ENCODE results near the gene ALPG.
"Not testable (repeated sequence)": the region's sequence is repeated elsewhere in the genome, so short reads cannot be mapped to it uniquely, and the experiment has no call there.

ALPG gene

GRCh38 chr2:232376713-232377112 lies 29.9 kb upstream of the ALPG start:
- no peak overlapping the region for H3K4me3 ChIP-seq (ENCODE audit: low read depth, low read length)

GRCh38 chr2:232377319-232377718 lies 29.3 kb upstream of the ALPG start:
- H3K4me3 ChIP-seq (ENCODE audit: low read depth, low read length): no peak overlapping the region

- H3K4me3 ChIP-seq (ENCODE audit: low read depth, low read length): no peak overlapping the region
These were observed 28.6 kb upstream of the ALPG start for GRCh38 chr2:232377841-232378734.

DNA sequence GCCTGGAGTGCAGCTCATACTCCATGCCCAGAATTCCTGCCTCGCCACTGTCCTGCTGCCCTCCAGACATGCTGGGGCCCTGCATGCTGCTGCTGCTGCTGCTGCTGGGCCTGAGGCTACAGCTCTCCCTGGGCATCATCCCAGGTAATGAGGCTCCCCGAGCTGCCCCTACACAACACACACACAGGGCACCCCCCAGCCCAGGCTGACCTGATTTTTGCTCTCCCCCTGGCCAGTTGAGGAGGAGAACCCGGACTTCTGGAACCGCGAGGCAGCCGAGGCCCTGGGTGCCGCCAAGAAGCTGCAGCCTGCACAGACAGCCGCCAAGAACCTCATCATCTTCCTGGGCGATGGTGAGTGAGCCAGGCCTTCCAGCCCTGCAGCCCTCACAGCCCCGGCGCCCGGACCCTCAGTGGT lies 27.9 kb upstream of the ALPG start, which contains the start of gene ALPP:
TSS of gene ALPP (plus strand) at position 17 of the 417 bp plus-strand sequence. CDS start at position 69, 52 bp downstream.
- H3K4me3 ChIP-seq (ENCODE audit: low read depth, low read length): not testable (repeated sequence)

- not testable (repeated sequence) for H3K4me3 ChIP-seq (ENCODE audit: low read depth, low read length)
These were observed 26.7 kb upstream of the ALPG start for GRCh38 chr2:232379610-232380590.

GRCh38 chr2:232381204-232382031 lies 25.2 kb upstream of the ALPG start:
- not testable (repeated sequence) for H3K4me3 ChIP-seq (ENCODE audit: low read depth, low read length)

DNA sequence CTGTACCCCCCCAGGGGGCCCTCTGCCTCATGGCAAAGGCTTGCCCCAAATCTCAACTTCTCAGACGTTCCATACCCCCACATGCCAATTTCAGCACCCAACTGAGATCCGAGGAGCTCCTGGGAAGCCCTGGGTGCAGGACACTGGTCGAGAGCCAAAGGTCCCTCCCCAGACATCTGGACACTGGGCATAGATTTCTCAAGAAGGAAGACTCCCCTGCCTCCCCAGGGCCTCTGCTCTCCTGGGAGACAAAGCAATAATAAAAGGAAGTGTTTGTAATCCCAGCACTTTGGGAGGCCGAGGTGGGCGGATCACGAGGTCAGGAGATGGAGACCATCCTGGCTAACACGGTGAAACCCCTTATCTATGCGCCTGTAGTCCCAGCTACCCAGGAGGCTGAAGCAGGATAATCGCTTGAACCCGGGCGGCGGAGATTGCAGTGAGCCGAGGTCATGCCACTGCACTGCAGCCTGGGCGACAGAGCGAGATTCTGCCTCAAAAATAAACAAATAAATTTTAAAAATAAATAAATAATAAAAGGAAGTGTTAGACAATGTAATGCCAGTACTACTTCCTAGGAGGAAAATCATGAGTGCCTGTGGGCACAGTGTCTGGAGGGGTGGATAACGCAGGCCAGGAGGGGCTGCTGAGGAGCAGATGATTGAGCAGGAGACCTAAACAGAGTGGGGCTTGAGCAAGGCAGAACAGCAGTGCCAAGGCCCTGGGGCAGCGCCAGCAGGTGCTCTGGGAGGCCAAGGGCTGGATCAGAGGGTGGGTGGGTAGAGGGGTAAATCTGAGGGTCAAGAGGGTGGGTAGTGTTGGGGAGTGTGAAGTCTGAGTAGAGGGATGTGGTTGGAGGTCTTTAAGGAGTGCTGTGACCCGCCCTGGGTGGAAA lies 24.1 kb upstream of the ALPG start:
- H3K4me3 ChIP-seq (ENCODE audit: low read depth, low read length): no peak overlapping the region

- no peak overlapping the region for H3K4me3 ChIP-seq (ENCODE audit: low read depth, low read length)
These were observed 22.2 kb upstream of the ALPG start for GRCh38 chr2:232384466-232384865.

GRCh38 chr2:232385058-232385457 lies 21.6 kb upstream of the ALPG start:
- H3K4me3 ChIP-seq (ENCODE audit: low read depth, low read length): not testable (repeated sequence)

DNA sequence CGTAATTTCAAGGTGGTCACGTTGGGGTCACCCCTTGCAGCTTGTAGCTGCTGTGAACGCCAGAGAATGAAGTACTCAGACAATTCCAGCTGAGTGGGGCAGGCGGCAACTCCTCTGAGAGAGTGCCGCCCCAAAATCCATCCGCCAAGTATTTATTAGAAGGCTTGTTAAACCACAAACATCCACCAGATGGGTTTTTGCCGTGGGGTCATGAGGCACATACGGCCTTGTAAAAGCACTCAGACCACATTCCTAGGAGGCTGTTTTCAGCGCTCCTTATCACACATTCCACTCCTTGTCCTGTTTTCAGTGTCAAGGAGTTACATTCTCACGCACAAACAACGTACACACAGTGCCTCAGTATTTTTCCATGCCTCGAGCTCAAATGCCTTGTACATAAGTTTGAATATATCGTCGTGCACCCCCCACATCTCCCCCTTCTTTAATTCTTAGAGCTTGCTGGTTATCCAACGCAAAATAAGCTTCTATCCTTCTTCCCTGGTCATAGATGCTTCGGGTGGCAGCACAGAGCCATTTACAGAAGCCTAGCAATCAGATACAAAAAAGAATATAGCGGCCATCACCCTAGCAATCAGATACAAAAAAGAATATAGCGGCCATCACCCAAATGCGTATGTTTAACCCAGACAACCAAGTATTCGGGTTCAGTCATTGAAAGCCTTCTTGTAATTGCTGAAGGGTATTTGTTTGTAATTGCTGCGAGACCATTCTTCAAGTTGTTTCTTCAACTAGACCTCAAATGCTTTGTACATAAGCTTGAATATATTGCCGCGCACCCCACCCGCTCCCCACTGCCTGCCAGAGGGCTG lies 20.8 kb upstream of the ALPG start:
- peak overlapping the region; percentile 42 for H3K4me3 ChIP-seq (ENCODE audit: low read depth, low read length)

DNA sequence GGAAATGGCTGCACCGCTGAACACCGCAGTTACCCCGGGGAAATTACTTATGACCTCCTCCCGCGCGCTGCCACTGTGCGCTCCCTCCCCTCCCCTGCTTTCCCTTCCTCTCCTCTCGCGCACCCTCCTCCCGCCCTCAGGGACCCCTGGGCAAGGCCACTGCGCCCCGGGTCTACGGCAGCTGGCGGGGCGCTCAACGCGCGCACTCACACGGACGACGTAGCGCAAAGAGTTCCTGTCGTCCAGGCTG lies 20.2 kb upstream of the ALPG start:
- peak overlapping the region; percentile 42 for H3K4me3 ChIP-seq (ENCODE audit: low read depth, low read length)

- peak overlapping the region; percentile 42 for H3K4me3 ChIP-seq (ENCODE audit: low read depth, low read length)
These were observed 19.7 kb upstream of the ALPG start for GRCh38 chr2:232386740-232387450.

DNA sequence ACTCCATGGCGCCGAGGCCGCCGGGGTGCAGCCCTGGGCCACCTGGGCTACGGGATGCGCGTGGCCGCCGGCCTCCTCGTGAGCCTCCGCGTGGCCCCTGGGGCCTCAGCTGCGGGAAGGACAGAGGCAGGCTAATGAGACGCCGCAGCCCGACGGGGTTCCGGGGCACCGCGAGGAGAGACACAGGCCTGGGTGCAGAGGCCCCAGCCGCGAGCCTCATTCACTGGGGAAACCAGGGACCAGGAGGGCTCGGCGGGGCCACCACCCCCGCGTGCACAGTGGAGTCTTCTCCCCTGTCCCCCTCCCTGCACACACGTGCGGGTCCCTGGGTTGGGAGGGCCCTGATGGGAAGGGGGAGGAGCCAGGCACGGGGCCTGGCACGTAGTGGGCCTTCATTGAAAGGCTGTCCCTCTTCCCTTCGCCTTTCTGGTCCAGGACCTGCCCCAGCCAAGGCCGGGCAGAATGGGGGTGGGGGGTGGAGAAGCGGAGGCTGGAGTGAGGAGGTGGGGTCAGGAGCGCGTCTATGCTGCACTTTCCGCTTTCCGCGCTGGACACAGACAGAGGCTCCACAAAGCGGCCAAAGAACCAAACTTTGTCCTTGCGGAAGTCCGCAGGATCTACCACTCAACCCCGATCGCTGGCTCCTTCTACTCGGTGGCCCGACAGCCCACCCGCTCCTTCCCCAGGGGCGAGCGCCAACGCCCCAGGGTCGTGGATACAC lies 19.0 kb upstream of the ALPG start:
- peak overlapping the region; percentile 42 for H3K4me3 ChIP-seq (ENCODE audit: low read depth, low read length)

GRCh38 chr2:232388324-232388891 lies 18.2 kb upstream of the ALPG start:
- H3K4me3 ChIP-seq (ENCODE audit: low read depth, low read length): peak overlapping the region; percentile 24

DNA sequence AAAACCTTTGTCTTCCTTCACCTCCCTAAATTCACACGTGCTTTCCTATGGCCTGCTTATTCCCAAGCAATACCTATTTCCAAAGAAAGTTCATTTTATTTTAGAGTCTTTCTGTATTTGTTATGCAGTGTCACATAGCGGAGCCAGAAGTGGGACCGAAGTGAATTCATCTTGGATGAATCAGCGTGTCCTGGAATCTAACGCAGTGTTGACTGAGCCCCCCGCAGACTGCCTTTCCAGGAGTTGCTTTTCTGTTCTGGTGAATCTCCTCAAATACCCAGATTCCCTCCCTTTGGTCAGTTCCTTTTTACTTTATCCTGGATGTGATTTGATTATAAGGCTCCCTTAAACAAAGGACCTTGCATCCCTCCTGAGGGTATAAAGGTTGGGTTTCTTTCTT lies 17.3 kb upstream of the ALPG start:
- no peak overlapping the region for H3K4me3 ChIP-seq (ENCODE audit: low read depth, low read length)

DNA sequence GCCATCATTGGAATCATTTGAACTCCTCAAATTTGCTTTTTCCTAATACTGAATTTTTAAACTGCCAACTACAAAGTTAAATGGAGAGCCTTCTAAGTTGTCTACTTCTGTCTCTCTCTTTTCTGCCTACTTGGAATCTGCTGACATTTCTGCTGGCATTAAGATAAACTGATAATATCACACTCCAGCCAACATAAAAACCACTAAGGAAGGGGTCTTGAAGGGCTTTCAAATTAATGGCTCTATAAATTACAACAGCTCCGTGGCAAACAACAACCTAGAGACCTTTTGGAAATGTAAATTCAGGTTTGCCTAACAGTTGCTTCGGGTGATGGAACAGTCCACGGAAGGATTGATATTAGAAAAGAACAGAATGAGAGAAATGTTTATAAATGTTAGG lies 16.0 kb upstream of the ALPG start:
- H3K4me3 ChIP-seq (ENCODE audit: low read depth, low read length): no peak overlapping the region

DNA sequence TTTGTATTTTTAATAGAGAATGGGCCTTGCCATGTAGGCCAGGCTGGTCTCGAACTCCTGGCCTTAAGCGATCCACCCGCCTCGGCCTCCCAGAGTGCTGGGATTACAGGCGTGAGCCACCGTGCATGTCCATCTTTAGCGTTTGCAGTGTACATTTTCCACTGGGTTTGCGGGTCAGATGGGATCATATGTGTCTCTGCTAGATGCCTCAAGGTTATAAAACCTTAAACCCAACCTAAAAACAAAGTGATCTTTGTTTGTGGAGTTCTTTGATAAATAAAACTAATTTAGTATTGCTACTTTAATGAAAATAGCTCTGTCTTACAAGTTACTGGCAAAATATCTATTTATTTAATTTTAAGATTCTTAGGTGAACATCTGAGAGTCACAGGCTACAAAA lies 13.1 kb upstream of the ALPG start:
- H3K4me3 ChIP-seq (ENCODE audit: low read depth, low read length): no peak overlapping the region

Data from iPS-11a (cell line).